Astrocyte of the spinal cord (primary cell): ENCODE data around the gene RNPEPL1.

Experiments used
- DNase-seq: peaks from one replicate; pipeline ENCODE4 v3.0.0; 2011; ENCODE audit warnings: low read depth, low spot score
- H3K4me3 ChIP-seq: 2 replicates; pipeline ENCODE4 v1.5.1; 2011; ENCODE audit warnings: low read depth, mild to moderate bottlenecking, low read length, moderate library complexity
- in situ Hi-C: cut with HindIII; loops from 2 replicates; pipeline ENCODE4 v1.10.0; 2017; ENCODE audit warnings: low sequenced_read_pairs
- TF ChIP-seq, protein P1 (sequence below): IDR thresholded peaks from 2 replicates; pipeline ENCODE4 v1.5.1; 2012; ENCODE audit warnings: low read depth, mild to moderate bottlenecking, low read length, inconsistent platforms

The RNPEPL1 gene

DNA sequence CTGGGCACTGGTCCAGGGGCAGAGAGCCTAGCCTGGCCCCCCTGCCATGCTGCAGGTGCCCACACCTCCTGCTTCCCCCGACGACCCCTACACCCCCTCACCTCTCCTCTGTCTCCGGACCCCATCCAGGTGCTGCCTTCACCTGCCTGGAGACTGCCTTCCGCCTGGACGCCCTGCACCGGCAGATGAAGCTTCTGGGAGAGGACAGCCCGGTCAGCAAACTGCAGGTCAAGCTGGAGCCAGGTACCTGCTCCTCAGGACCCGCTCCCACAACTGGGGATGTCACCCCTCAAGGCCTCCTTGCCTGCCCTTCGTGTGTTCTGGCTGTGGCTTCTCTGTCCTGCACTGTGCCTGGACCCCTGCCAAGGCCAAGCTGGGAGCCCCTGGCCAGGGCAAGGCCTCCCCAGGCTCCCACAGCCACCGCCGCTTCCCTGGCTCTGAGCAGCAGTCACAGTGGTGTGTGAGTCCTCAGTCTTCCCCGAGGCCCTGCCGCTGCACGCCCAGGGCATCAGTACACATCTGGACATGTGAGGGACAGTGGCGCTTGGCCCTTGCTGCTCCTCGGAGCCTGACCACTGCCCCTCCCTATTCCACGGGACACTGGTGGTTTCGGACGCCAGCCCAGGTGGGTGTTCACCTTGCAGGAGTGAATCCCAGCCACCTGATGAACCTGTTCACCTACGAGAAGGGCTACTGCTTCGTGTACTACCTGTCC, 6.3 kb downstream of the RNPEPL1 start:
- no peak overlapping the region for H3K4me3 ChIP-seq
- in situ Hi-C loops, result no loop called here
- no peak for DNase-seq
- TF ChIP-seq, protein P1, sequence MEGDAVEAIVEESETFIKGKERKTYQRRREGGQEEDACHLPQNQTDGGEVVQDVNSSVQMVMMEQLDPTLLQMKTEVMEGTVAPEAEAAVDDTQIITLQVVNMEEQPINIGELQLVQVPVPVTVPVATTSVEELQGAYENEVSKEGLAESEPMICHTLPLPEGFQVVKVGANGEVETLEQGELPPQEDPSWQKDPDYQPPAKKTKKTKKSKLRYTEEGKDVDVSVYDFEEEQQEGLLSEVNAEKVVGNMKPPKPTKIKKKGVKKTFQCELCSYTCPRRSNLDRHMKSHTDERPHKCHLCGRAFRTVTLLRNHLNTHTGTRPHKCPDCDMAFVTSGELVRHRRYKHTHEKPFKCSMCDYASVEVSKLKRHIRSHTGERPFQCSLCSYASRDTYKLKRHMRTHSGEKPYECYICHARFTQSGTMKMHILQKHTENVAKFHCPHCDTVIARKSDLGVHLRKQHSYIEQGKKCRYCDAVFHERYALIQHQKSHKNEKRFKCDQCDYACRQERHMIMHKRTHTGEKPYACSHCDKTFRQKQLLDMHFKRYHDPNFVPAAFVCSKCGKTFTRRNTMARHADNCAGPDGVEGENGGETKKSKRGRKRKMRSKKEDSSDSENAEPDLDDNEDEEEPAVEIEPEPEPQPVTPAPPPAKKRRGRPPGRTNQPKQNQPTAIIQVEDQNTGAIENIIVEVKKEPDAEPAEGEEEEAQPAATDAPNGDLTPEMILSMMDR, result no peak

DNA sequence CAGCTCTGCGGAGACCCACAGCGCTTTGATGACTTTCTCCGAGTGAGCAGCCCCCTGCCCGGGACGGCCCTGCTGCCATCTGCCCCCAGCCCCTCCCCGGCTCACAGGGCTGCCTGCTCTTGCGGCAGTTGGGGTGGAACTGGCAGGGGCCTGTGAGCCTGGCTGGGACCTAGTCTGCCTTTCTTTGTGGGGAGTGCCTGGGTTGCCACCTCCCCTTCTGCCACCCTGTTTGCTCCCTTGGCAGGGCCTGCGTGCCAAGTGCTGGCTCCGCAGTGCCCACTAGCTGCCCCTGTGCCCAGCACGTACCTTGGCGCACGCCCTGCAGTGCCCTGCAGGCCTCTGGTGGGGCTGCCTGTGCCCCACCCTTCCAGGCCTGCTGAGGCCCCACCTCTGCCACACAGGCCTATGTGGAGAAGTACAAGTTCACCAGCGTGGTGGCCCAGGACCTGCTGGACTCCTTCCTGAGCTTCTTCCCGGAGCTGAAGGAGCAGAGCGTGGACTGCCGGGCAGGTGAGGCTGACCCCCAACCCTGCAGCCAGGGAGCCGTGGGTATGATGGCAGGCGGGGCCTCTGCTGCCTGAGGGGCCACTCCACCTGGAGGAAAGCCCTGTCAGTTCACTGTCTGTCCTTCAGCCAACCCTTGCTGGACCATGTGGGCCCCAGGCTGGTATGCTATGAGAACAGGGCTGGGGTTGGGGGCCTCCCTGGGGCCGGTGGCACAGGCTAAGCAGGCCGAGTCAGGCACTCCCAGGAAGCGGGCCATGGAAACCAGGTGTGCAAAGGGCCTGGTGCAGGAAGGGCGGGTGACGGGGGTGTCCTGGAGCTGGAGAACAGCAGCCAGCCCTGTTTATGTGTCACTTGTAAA, 7.0 kb downstream of the RNPEPL1 start:
- in situ Hi-C loops, result no loop called here
- H3K4me3 ChIP-seq, result no peak overlapping the region
- TF ChIP-seq, protein P1, result no peak
- DNase-seq, result no peak

DNA sequence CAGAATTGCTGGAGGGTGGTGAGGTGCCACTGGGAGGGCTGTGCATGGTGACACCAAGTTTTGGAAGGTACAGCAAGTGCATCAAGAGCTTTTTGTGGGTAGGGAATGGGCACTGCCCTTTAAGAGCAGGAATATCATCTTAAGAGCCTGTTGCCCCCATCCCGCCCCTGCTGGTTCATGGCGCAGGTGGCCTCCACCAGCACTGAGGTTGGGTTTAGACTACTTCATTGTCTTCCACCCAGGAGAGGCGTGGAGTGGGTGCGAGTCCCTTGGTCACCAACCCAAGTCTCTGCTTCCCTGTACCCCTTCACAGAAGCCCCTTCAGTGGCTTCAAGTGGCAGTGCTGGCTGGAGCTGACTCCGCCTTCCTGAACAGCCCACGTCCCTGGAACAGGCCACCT, 7.8 kb downstream of the RNPEPL1 start:
- no peak for DNase-seq
- TF ChIP-seq, protein P1, result no peak
- no peak overlapping the region for H3K4me3 ChIP-seq
- in situ Hi-C loops, result no loop called here

DNA sequence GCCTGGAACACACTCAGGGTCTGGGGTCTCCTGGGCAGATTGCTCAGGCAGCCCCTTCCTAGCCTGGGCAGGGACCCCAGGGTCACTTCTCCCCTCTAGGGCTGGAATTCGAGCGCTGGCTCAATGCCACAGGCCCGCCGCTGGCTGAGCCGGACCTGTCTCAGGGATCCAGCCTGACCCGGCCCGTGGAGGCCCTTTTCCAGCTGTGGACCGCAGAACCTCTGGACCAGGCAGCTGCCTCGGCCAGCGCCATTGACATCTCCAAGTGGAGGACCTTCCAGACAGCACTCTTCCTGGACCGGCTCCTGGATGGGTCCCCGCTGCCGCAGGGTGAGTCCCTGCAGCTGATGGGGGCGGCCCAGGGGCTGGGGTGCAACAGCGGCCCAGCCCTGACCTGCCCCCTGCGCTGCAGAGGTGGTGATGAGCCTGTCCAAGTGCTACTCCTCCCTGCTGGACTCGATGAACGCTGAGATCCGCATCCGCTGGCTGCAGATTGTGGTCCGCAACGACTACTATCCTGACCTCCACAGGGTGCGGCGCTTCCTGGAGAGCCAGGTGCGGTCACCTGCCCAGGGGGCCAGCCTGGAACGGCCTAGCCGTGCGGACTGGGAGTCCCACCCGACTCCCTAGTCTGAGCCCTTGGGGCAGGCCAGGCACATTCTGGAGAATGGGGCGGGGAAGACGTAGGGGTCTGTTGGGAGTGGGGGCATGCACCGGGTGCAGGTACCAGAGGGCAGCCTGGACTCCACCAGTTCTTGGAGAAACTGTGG, 8.3 kb downstream of the RNPEPL1 start:
- no peak for DNase-seq
- in situ Hi-C loops, result no loop called here
- TF ChIP-seq, protein P1, result no peak
- no peak overlapping the region for H3K4me3 ChIP-seq

DNA sequence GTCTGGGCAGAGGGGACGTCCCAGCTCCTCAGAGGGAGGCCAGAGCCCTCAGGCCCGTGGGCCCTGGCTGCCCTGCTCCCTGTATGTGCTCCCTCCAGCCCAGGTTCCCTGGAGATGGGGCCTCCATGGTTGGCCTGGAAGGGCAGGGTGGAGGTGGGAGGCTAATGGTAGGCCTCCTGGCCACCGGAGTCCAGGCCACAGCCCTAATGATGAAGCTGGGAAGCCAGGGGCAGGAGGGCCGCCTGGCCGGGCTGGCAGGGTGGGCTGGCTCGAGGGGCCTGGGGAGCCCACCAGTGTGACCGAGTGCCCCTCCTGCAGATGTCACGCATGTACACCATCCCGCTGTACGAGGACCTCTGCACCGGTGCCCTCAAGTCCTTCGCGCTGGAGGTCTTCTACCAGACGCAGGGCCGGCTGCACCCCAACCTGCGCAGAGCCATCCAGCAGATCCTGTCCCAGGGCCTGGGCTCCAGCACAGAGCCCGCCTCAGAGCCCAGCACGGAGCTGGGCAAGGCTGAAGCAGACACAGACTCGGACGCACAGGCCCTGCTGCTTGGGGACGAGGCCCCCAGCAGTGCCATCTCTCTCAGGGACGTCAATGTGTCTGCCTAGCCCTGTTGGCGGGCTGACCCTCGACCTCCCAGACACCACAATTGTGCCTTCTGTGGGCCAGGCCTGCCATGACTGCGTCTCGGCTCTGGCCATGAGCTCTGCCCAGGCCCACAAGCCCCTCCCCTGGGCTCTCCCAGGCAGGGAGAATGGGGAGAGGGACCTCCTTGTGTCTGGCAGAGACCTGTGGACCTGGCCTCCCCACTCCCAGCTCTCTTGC, 9.2 kb downstream of the RNPEPL1 start:
- in situ Hi-C loops, result no loop called here

More for the DNA sequence above, 9.2 kb downstream of the RNPEPL1 start:
- TF ChIP-seq, protein P1, result no peak
- no peak overlapping the region for H3K4me3 ChIP-seq
- no peak for DNase-seq
